ENCODE measurements around the gene COX19. TPM values are rescaled to one million over a fixed set of nuclear protein-coding genes. Genes with fewer than 3 reads are reported as not detected.

Gene COX19
- total and polyA plus RNA-seq, 2 donors (not counting 3 experiments of a cell fraction or from before 2014, with no cell fraction given) = 6.8 to 10.6 TPM

- DNase-seq (ENCODE audit: low read depth, low spot score) (no peak), FAIRE-seq (no peak)
- no peaks in the 10 kb centered on the region for H3K4me1 ChIP-seq (ENCODE audit: control insufficient read depth, extremely low read depth, insufficient read depth, low read length)
- no peak overlapping the region for H2AFZ ChIP-seq (ENCODE audit: low read depth, low read length)
- no peaks in the 10 kb centered on the region for H3K79me2 ChIP-seq (ENCODE audit: control insufficient read depth, insufficient read depth, low read length)
- H4K20me1 ChIP-seq (replicated peaks; ENCODE audit: control insufficient read depth, extremely low read depth, insufficient read depth, low read length) = no peaks in the 10 kb centered on the region
- H3K4me2 ChIP-seq (ENCODE audit: insufficient read depth, low read length) = no peak overlapping the region
- CTCF ChIA-PET = no interaction called here
- BruUV-seq (replicated peaks) = no TSS peak
- POLR2A ChIA-PET = no interaction called here
- dilution Hi-C loops (cut with MboI; ENCODE audit: extremely low pct_ligation_motif_present, low sequenced_read_pairs) (no loop called here), intact Hi-C loops (cut with micrococcal nuclease) (no loop called here)
- H3K36me3 ChIP-seq (ENCODE audit: control insufficient read depth in 2 of 2, extremely low read depth in 1 of 2, insufficient read depth in 2 of 2, low read length in 2 of 2) = peaks cover 0 to 2% of the 10 kb centered on the region in 2 experiments
- no peaks in the 10 kb centered on the region for H3K9me1 ChIP-seq (replicated peaks; ENCODE audit: control insufficient read depth, extremely low read depth, insufficient read depth, low read length)
- no peak overlapping the region for H3K4me3 ChIP-seq (replicated peaks in 1 of 3; ENCODE audit: insufficient read depth in 1 of 3, low read depth in 1 of 3, low read length in 3 of 3)
- no peak overlapping the region for H3K9ac ChIP-seq (replicated peaks; ENCODE audit: extremely low read depth, insufficient read depth, low read length)
- H3K27me3 ChIP-seq (ENCODE audit: control insufficient read depth in 2 of 2, insufficient read depth in 2 of 2, low read length in 2 of 2) = no peaks in the 10 kb centered on the region
- TF ChIP-seq MYC (IDR thresholded peaks at IDR 0.05; ENCODE audit: low read depth, low read length) (no peak), EZH2 (IDR thresholded peaks at IDR 0.05; ENCODE audit: borderline replicate concordance, low read depth, low read length, severe bottlenecking) (no peak), POLR2A (IDR thresholded peaks at IDR 0.05; ENCODE audit: low read depth, low read length) (no peak), JUN (IDR thresholded peaks at IDR 0.05; ENCODE audit: borderline replicate concordance, insufficient read depth, insufficient read length, low read depth) (no peak), FOS (IDR thresholded peaks at IDR 0.05; ENCODE audit: borderline replicate concordance, insufficient read depth, low read length) (no peak), POLR2AphosphoS5 (IDR thresholded peaks at IDR 0.05; ENCODE audit: insufficient read depth, low read depth, low read length) (no peak), GATA2 (IDR thresholded peaks at IDR 0.05; ENCODE audit: insufficient read depth, insufficient read length, low read depth, low read length) (no peak)
- TF ChIP-seq, protein P1, sequence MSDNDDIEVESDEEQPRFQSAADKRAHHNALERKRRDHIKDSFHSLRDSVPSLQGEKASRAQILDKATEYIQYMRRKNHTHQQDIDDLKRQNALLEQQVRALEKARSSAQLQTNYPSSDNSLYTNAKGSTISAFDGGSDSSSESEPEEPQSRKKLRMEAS (IDR thresholded peaks at IDR 0.05; ENCODE audit: insufficient read depth, insufficient read length) = no peak
- TF ChIP-seq, protein P2, sequence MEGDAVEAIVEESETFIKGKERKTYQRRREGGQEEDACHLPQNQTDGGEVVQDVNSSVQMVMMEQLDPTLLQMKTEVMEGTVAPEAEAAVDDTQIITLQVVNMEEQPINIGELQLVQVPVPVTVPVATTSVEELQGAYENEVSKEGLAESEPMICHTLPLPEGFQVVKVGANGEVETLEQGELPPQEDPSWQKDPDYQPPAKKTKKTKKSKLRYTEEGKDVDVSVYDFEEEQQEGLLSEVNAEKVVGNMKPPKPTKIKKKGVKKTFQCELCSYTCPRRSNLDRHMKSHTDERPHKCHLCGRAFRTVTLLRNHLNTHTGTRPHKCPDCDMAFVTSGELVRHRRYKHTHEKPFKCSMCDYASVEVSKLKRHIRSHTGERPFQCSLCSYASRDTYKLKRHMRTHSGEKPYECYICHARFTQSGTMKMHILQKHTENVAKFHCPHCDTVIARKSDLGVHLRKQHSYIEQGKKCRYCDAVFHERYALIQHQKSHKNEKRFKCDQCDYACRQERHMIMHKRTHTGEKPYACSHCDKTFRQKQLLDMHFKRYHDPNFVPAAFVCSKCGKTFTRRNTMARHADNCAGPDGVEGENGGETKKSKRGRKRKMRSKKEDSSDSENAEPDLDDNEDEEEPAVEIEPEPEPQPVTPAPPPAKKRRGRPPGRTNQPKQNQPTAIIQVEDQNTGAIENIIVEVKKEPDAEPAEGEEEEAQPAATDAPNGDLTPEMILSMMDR (IDR thresholded peaks at IDR 0.05; ENCODE audit: extremely low read depth in 1 of 2, insufficient read depth in 1 of 2, low read depth in 1 of 2, low read length in 2 of 2) = no peak
- H3K27ac ChIP-seq (ENCODE audit: insufficient read depth, low read depth, low read length) = no peak overlapping the region
- no peaks in the 10 kb centered on the region for H3K9me3 ChIP-seq (replicated peaks; ENCODE audit: control insufficient read depth, insufficient read depth, low read length)
Measured at GRCh38 chr7:1014681-1015080, 39.3 kb upstream of the COX19 start.
